ENCODE data around the gene BPIFB1.

The BPIFB1 gene

DNA sequence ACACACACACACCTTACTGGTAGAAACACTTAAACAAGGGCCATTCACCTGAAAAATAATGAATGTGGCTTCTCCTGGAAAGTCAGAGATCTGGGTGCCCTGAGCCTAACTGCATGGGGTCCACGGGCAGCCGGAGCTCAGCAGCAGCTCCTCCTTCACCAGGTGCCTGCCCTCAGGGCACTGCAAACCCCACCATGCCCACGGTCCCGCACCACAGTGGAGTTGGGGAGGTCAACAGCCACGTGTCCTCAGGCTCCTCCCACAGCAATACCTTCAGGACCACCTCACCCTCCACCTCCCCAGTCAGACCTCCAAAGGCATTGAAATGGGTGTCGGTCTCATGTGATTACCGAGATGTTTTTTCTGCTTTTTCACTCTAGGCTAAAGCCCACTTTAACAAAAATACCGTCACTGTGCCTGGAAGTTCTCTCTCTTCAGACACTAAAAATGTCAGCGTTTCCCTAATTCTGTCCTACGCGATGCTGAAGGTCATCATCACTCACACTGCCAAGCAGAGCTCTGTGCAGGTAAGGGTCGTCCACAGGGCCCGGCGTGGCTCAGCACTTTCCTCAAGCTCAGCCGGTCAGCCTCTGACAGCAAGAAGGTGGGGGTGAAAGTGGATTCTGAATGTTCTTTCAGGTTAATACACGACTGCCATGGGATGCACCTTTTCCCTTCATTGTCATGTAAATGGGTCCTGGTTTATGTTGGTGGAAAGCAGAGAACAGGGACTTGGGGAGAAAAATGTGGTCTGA lies 69.4 kb downstream of the BPIFB1 start:
- CTCF ChIA-PET = no interaction called here
- Histone ChIP-seq H3K27ac (ENCODE audit: extremely low read depth, low read depth, low read length) (no peak overlapping the region), H3K4me3 (ENCODE audit: low read depth, low read length) (no peak overlapping the region), H3K9me3 (ENCODE audit: control insufficient read depth, insufficient read depth, low read depth, low read length) (no peaks in the 10 kb centered on the region), H3K4me1 (ENCODE audit: control insufficient read depth, insufficient read depth, low read length) (no peaks in the 10 kb centered on the region), H3K36me3 (ENCODE audit: control insufficient read depth in 2 of 2, insufficient read depth in 1 of 2, low read length in 2 of 2) (peaks cover 0 to 22% of the 10 kb centered on the region in 2 experiments; a peak in 2 of 3 replicates)
- POLR2A ChIA-PET = no interaction called here
- no peak for TF ChIP-seq MEIS1 (CRISPR knock-in tag; IDR thresholded peaks at IDR 0.05; ENCODE audit: borderline replicate concordance)
- TF ChIP-seq SETDB1 (IDR thresholded peaks at IDR 0.05; ENCODE audit: insufficient read length, low read length) = no peak
- TF ChIP-seq ZNF26 (tag by site-specific recombination; IDR thresholded peaks at IDR 0.05) = no peak
- TF ChIP-seq ZNF266 (tag by site-specific recombination; IDR thresholded peaks at IDR 0.05; ENCODE audit: low read depth) = no peak
- TF ChIP-seq ZNF777 (tag by site-specific recombination; IDR thresholded peaks at IDR 0.05; ENCODE audit: borderline replicate concordance) = no peak
- TF ChIP-seq SALL2 (tag by site-specific recombination; IDR thresholded peaks at IDR 0.05; ENCODE audit: borderline replicate concordance) = no peak
- no peak for TF ChIP-seq ZNF449 (tag by site-specific recombination; IDR thresholded peaks at IDR 0.05)
- TF ChIP-seq GLI4 (tag by site-specific recombination; IDR thresholded peaks at IDR 0.05) = no peak

GRCh38 chr20:33353013-33353402 lies 70.0 kb downstream of the BPIFB1 start:
- H3K9me3 ChIP-seq (ENCODE audit: control insufficient read depth, insufficient read depth, low read depth, low read length) = no peaks in the 10 kb centered on the region
- CTCF ChIA-PET = no interaction called here
- H3K4me3 ChIP-seq (ENCODE audit: low read depth, low read length) = no peak overlapping the region
- POLR2A ChIA-PET = no interaction called here
- no peaks in the 10 kb centered on the region for H3K4me1 ChIP-seq (ENCODE audit: control insufficient read depth, insufficient read depth, low read length)
- peaks cover 0 to 23% of the 10 kb centered on the region in 2 experiments; a peak in 2 of 3 replicates for H3K36me3 ChIP-seq (ENCODE audit: control insufficient read depth in 2 of 2, insufficient read depth in 1 of 2, low read length in 2 of 2)
- H3K27ac ChIP-seq (ENCODE audit: extremely low read depth, low read depth, low read length) = no peak overlapping the region
- no peak for TF ChIP-seq ZNF416 (tag by site-specific recombination; IDR thresholded peaks at IDR 0.05)
- TF ChIP-seq GLI4 (tag by site-specific recombination; IDR thresholded peaks at IDR 0.05) = no peak
- no peak for TF ChIP-seq EGR2 (tag by site-specific recombination; IDR thresholded peaks at IDR 0.05; ENCODE audit: low read depth)
- TF ChIP-seq ZNF214 (tag by site-specific recombination; IDR thresholded peaks at IDR 0.05; ENCODE audit: borderline replicate concordance) = no peak
- no peak for TF ChIP-seq ZNF621 (tag by site-specific recombination; IDR thresholded peaks at IDR 0.05)
- TF ChIP-seq ZNF76 (tag by site-specific recombination; IDR thresholded peaks at IDR 0.05; ENCODE audit: borderline replicate concordance, low read depth) = no peak
- no peak for TF ChIP-seq ZNF777 (tag by site-specific recombination; IDR thresholded peaks at IDR 0.05; ENCODE audit: borderline replicate concordance)
- no peak for TF ChIP-seq ZNF138 (tag by site-specific recombination; IDR thresholded peaks at IDR 0.05; ENCODE audit: borderline replicate concordance)
- no peak for TF ChIP-seq ZNF510 (tag by site-specific recombination; IDR thresholded peaks at IDR 0.05; ENCODE audit: insufficient replicate concordance)
- TF ChIP-seq ZNF785 (tag by site-specific recombination; IDR thresholded peaks at IDR 0.05) = no peak
